DOHH2 (cell line): ENCODE measurements around the gene HIBCH.
"Not testable (repeated sequence)": the region's sequence is repeated elsewhere in the genome, so short reads cannot be mapped to it uniquely, and the experiment has no call there.

Source experiments
- H3F3A ChIP-seq: fragments of 200-600 bp; sonication (generic), shearing (Covaris generic); 2 replicates; pipeline ENCODE4 v1.6.0; 2016; ENCODE audit warnings: antibody characterized with exemption, mild to moderate bottlenecking; ENCODE audit not compliant: control insufficient read depth, insufficient read depth
- H3K27ac ChIP-seq: fragments of 200-600 bp; sonication (generic); 2 replicates; pipeline ENCODE4 v1.5.1; 2014; ENCODE audit warnings: low read depth, mild to moderate bottlenecking, low read length, moderate library complexity
- H3K27me3 ChIP-seq: fragments of 200-600 bp; sonication (generic); 2 replicates; pipeline ENCODE4 v1.6.1; 2014; ENCODE audit warnings: mild to moderate bottlenecking, low read length, mixed read lengths; ENCODE audit not compliant: control insufficient read depth
- H3K36me3 ChIP-seq: fragments of 200-600 bp; sonication (generic); 2 replicates; pipeline ENCODE4 v1.6.1; 2014; ENCODE audit warnings: mild to moderate bottlenecking, low read length, moderate library complexity, mixed read lengths; ENCODE audit not compliant: control insufficient read depth
- H3K4me1 ChIP-seq: fragments of 200-600 bp; sonication (generic); 2 replicates; pipeline ENCODE4 v1.6.1; 2014; ENCODE audit warnings: mild to moderate bottlenecking, low read length, mixed read lengths; ENCODE audit not compliant: control insufficient read depth
- H3K4me2 ChIP-seq: fragments of 200-600 bp; sonication (generic); 2 replicates; pipeline ENCODE4 v1.6.0; 2014; ENCODE audit warnings: mild to moderate bottlenecking, low read length, moderate library complexity
- H3K4me3 ChIP-seq: fragments of 200-600 bp; sonication (generic); 2 replicates; pipeline ENCODE4 v1.5.1; 2014; ENCODE audit warnings: mild to moderate bottlenecking, low read length, mixed read lengths
- H3K79me2 ChIP-seq: fragments of 200-600 bp; sonication (generic); 2 replicates; pipeline ENCODE4 v1.6.1; 2014; ENCODE audit warnings: mild to moderate bottlenecking, low read length, mixed read lengths; ENCODE audit not compliant: control insufficient read depth
- H3K9me2 ChIP-seq: fragments of 200-600 bp; sonication (generic); replicated peaks from 2 replicates; pipeline ENCODE4 v1.6.1; 2014; ENCODE audit warnings: mild to moderate bottlenecking, low read length, mixed read lengths; ENCODE audit not compliant: control insufficient read depth
- H3K9me3 ChIP-seq: fragments of 200-600 bp; sonication (generic); 2 replicates; pipeline ENCODE4 v1.6.1; 2014; ENCODE audit warnings: antibody characterized with exemption, low read length, mixed read lengths; ENCODE audit not compliant: control insufficient read depth, insufficient read depth
- H4K20me1 ChIP-seq: fragments of 200-600 bp; sonication (generic); 2 replicates; pipeline ENCODE4 v1.6.0; 2014; ENCODE audit warnings: low read depth, mild to moderate bottlenecking, antibody characterized with exemption, low read length, moderate library complexity; ENCODE audit not compliant: control insufficient read depth, insufficient read depth
- CTCF ChIP-seq: fragments of 200-600 bp; sonication (generic); IDR thresholded peaks from one replicate; pipeline ENCODE4 v1.5.1; 2014; ENCODE audit warnings: antibody characterized with exemption, mild to moderate bottlenecking, low read depth, low read length; ENCODE audit not compliant: poor library complexity, severe bottlenecking
- EZH2phosphoT487 ChIP-seq: fragments of 200-600 bp; sonication (generic); IDR thresholded peaks from 2 replicates; pipeline ENCODE4 v1.6.1; 2017; ENCODE audit warnings: borderline replicate concordance, mild to moderate bottlenecking, antibody characterized with exemption, low read length, moderate library complexity, mixed read lengths

The HIBCH gene

GRCh38 chr2:190165491-190165890 lies 154.1 kb downstream of the HIBCH start:
- Histone ChIP-seq H3K9me3 (no peaks in the 10 kb centered on the region), H3K4me3 (no peak overlapping the region), H4K20me1 (no peaks in the 10 kb centered on the region), H3K4me1 (no peaks in the 10 kb centered on the region), H3K36me3 (no peaks in the 10 kb centered on the region), H3K27me3 (no peaks in the 10 kb centered on the region), H3K79me2 (no peaks in the 10 kb centered on the region), H3K4me2 (no peak overlapping the region), H3K27ac (no peak overlapping the region), H3K9me2 (no peaks in the 10 kb centered on the region), H3F3A (no peaks in the 10 kb centered on the region)
- no peak for TF ChIP-seq EZH2phosphoT487

GRCh38 chr2:190162851-190163250 lies 156.8 kb downstream of the HIBCH start:
- no peaks in the 10 kb centered on the region for H3K9me3 ChIP-seq
- peaks cover 11% of the 10 kb centered on the region for H3K4me1 ChIP-seq
- no peak overlapping the region for H3K4me2 ChIP-seq
- TF ChIP-seq EZH2phosphoT487: no peak
- TF ChIP-seq CTCF: no peak
- H3K27me3 ChIP-seq: no peaks in the 10 kb centered on the region
- H3K79me2 ChIP-seq: no peaks in the 10 kb centered on the region
- H3K27ac ChIP-seq: no peak overlapping the region
- H3K9me2 ChIP-seq: no peaks in the 10 kb centered on the region
- no peak overlapping the region for H3K4me3 ChIP-seq
- H3F3A ChIP-seq: no peaks in the 10 kb centered on the region
- no peaks in the 10 kb centered on the region for H4K20me1 ChIP-seq
- H3K36me3 ChIP-seq: no peaks in the 10 kb centered on the region

DNA sequence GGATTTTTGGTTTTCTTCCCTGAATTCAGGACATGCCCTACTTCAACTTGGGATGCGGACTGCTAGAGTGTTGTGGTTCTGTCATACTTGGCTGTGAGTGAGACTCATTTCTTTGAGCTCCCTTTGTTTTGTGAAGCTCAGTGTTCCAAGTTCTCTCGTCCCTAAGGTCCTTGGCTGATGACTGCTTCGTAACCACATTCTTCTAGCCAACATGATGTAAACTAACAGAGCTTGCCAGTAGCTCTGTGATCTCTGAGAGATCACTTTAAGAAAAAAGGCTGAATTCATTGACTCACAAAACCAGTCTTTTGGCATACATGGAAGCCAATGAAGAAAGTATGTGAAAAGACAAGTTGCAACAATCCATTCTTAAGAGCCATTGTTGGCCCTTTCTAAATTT lies 160.2 kb downstream of the HIBCH start:
- no peak overlapping the region for H3K4me3 ChIP-seq
- no peaks in the 10 kb centered on the region for H3K27me3 ChIP-seq
- no peaks in the 10 kb centered on the region for H3F3A ChIP-seq
- no peaks in the 10 kb centered on the region for H4K20me1 ChIP-seq
- H3K4me1 ChIP-seq: peaks cover 21% of the 10 kb centered on the region
- no peaks in the 10 kb centered on the region for H3K9me2 ChIP-seq
- H3K79me2 ChIP-seq: no peaks in the 10 kb centered on the region
- no peaks in the 10 kb centered on the region for H3K36me3 ChIP-seq
- no peaks in the 10 kb centered on the region for H3K9me3 ChIP-seq
- TF ChIP-seq CTCF: no peak
- TF ChIP-seq EZH2phosphoT487: no peak
- no peak overlapping the region for H3K4me2 ChIP-seq
- no peak overlapping the region for H3K27ac ChIP-seq

DNA sequence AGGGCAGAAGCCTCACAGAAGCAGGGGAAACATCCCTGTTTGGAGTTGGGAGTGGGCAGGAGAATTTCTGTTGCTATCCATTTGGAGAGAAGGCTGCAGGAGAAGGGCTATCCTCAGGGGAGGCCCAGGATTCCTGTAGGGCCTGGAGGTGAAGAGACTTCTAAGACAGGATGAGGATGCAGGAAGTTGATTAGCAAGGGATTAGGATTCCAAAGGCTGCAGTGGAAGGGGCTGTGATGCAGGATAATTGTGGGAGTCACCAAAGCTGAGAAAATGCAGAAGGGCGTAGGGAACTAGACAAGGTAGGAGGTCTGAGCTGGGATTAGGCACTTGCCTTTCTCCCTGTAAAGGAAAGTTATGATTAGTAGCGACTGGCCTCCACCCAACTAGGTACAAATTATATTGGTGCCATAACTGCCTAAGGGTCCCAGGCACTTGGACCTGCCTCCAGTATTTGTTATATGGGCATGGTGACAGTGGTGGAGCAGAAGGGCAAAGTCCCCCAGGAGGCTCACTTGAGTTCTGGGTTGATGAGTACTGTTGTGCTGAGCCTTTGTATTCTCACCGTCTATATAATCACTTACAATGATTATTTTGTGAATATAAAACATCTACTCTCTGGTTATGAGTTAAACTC lies 160.7 kb downstream of the HIBCH start:
- Histone ChIP-seq H3K79me2 (no peaks in the 10 kb centered on the region), H3K4me3 (no peak overlapping the region), H3K27me3 (no peaks in the 10 kb centered on the region), H3F3A (no peaks in the 10 kb centered on the region), H4K20me1 (no peaks in the 10 kb centered on the region), H3K4me1 (peaks cover 21% of the 10 kb centered on the region), H3K36me3 (no peaks in the 10 kb centered on the region), H3K9me2 (no peaks in the 10 kb centered on the region), H3K4me2 (0 out of 2 replicates have a peak overlapping the region, but pooled peaks have one; percentile 18), H3K27ac (no peak overlapping the region), H3K9me3 (no peaks in the 10 kb centered on the region)
- TF ChIP-seq CTCF (no peak), EZH2phosphoT487 (no peak)

GRCh38 chr2:190157613-190158528 lies 161.8 kb downstream of the HIBCH start:
- Histone ChIP-seq H3K4me1 (peaks cover 21% of the 10 kb centered on the region), H3K4me2 (peak overlapping the region; percentile 60), H3K4me3 (peak overlapping the region; percentile 40; the same call in 1 of the 2 replicates), H3K27ac (peak overlapping the region; percentile 45)
- not testable (repeated sequence) for H3F3A ChIP-seq, H3K27me3 ChIP-seq, H3K36me3 ChIP-seq, H3K9me3 ChIP-seq, H3K9me2 ChIP-seq, H4K20me1 ChIP-seq, H3K79me2 ChIP-seq
